Gastroesophageal sphincter (tissue), 4 donors: ENCODE data around the gene FOXRED2. TPM values are rescaled to one million over a fixed set of nuclear protein-coding genes. Genes with fewer than 3 reads are reported as not detected.

Experiments
- ATAC-seq: fragments of 150-250 bp; one replicate; pipeline ENCODE4 v1.9.1; 2016; ENCODE audit warnings: mild to moderate bottlenecking, moderate library complexity
- H3K27ac ChIP-seq, 4 donors: fragments of 200-600 bp; sonication (generic) in 3 of 4; 1 replicate in 3 of 4; 2 replicates in 1 of 4; pipeline ENCODE4 v1.5.1; 2016 to 2019
- H3K27me3 ChIP-seq: fragments of 200-600 bp; sonication (generic); one replicate; pipeline ENCODE4 v1.5.1; 2019
- H3K36me3 ChIP-seq, 2 donors: fragments of 200-600 bp; sonication (generic); one replicate each; pipeline ENCODE4 v1.5.1; 2019; ENCODE audit warnings: control low read depth in 1 of 2
- H3K4me1 ChIP-seq, 3 donors: fragments of 200-600 bp; sonication (generic); 1 replicate in 2 of 3; 2 replicates in 1 of 3; pipeline ENCODE4 v1.5.1; 2016 to 2019; ENCODE audit warnings: control low read depth in 2 of 3
- H3K4me3 ChIP-seq, 2 donors: fragments of 200-600 bp; sonication (generic); one replicate each; pipeline ENCODE4 v1.5.1; 2019; ENCODE audit warnings: mild to moderate bottlenecking in 1 of 2, moderate library complexity in 1 of 2
- H3K9me3 ChIP-seq, 3 donors: fragments of 200-600 bp; sonication (generic); one replicate each; pipeline ENCODE4 v1.5.1; 2017 to 2019; ENCODE audit warnings: control low read depth in 2 of 3
- EP300 ChIP-seq: sonication (generic); formaldehyde crosslinking; IDR thresholded peaks from one replicate; pipeline ENCODE4 v1.6.1; 2017; ENCODE audit warnings: antibody characterized with exemption, mild to moderate bottlenecking
- POLR2A ChIP-seq, 2 donors: fragments of 450-650 bp; IDR thresholded peaks; one replicate each; pipeline ENCODE4 v1.6.1; 2017; ENCODE audit warnings: antibody characterized with exemption in 2 of 2, mild to moderate bottlenecking in 2 of 2, moderate library complexity in 1 of 2
- POLR2AphosphoS5 ChIP-seq: sonication (generic); formaldehyde crosslinking; IDR thresholded peaks from one replicate; pipeline ENCODE4 v1.6.1; 2017; ENCODE audit warnings: antibody characterized with exemption
- WGBS, 2 donors: methylation state at CpG; one replicate each; pipeline ENCODE4 v1.1.5; 2018; ENCODE audit warnings: low coverage in 1 of 2; 5-methylcytosine and 5-hydroxymethylcytosine counted together
- total RNA-seq, 4 donors: library from RNA; depleted of rRNA; stranded (reverse); fragments of >200 nt; gene quantifications; one replicate each; pipeline ENCODE4 v1.1.0, GENCODE V29; 2016
- TF ChIP-seq, protein P1 (sequence below), 4 experiments: fragments of 200-600 bp in 2 of 4; fragments of 450-650 bp in 2 of 4; sonication (generic) in 1 of 4; IDR thresholded peaks; one replicate each; pipeline ENCODE4 v1.5.1; 2017 to 2019; ENCODE audit warnings: antibody characterized with exemption in 4 of 4, mild to moderate bottlenecking in 2 of 4, moderate library complexity in 2 of 4

The FOXRED2 gene
- total RNA-seq, result 1 to 10 TPM; 3.1 to 7.3 (median 4.6) TPM

DNA sequence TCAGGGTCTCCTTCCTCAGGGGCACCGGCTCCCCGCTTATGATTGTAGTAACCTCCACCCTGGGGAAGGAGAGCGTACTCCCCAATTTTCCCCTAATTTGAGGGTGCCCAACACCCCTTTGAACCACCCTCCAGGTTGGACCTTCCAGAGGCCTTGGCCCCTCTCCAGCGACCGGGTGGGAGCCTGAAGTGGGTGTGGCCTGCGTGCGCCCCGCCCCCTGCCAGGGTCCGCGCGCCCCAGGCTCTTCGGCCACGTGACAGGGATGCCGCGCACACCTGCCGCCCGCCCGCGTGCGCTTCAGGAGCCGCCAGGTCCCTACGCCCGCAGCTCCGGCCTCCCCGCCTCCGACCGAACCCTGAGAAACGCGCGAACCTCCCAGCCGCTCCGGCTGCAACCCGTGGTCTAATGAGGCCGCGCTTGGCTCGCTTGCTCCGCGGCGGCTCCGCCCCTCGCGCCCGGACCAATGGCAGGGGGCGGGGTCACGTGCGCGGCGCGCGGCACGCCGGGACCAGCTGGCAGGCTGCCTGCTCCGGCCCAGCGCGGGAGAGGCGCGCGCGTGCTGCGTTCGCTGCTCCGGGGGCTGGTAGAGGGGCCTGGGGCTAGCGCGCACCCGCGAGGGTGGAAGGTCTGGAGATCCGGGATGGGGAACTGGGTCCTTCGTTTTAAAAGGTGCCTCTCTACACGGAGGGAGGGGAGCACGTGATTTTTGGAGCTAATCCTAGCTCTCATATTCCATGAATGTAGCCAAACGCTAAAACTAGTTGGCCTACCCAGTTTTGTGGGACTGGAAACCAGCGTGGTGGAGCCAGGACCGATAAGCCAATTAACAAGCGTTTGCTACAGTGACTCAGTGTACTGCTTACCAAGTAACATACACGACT, at the start of gene FOXRED2:
Gene FOXRED2, minus strand, starts transcription at position 404 of the 881 bp plus-strand sequence. CDS start 618 bp downstream, outside the sequence.
- ATAC-seq, result peak; percentile 92
- TF ChIP-seq POLR2A (IDR thresholded peaks at IDR 0.05), result peak; percentile 71 to 86
- TF ChIP-seq, protein P1, sequence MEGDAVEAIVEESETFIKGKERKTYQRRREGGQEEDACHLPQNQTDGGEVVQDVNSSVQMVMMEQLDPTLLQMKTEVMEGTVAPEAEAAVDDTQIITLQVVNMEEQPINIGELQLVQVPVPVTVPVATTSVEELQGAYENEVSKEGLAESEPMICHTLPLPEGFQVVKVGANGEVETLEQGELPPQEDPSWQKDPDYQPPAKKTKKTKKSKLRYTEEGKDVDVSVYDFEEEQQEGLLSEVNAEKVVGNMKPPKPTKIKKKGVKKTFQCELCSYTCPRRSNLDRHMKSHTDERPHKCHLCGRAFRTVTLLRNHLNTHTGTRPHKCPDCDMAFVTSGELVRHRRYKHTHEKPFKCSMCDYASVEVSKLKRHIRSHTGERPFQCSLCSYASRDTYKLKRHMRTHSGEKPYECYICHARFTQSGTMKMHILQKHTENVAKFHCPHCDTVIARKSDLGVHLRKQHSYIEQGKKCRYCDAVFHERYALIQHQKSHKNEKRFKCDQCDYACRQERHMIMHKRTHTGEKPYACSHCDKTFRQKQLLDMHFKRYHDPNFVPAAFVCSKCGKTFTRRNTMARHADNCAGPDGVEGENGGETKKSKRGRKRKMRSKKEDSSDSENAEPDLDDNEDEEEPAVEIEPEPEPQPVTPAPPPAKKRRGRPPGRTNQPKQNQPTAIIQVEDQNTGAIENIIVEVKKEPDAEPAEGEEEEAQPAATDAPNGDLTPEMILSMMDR (IDR thresholded peaks at IDR 0.05), result no peak
- TF ChIP-seq EP300, result no peak
- TF ChIP-seq POLR2AphosphoS5, result peak; percentile 80
- H3K4me3 ChIP-seq, result peak within 1 kb of the TSS; percentile 24 to 67
- H3K27me3 ChIP-seq, result no peaks in the 10 kb centered on the region
- H3K4me1 ChIP-seq, result peaks cover 0 to 56% (median 4%) of the 10 kb centered on the region in 3 donors
- peak within 1 kb of the TSS in 3 of 4 donors; percentile 84 to 87 (median 85) for H3K27ac ChIP-seq
- no peaks in the 10 kb centered on the region for H3K9me3 ChIP-seq
- peaks cover 0 to 24% of the 10 kb centered on the region in 2 donors for H3K36me3 ChIP-seq
- WGBS, 2 donors, result 32 to 57% methylated on average over 5 to 9 of the region's 75 CpGs

DNA sequence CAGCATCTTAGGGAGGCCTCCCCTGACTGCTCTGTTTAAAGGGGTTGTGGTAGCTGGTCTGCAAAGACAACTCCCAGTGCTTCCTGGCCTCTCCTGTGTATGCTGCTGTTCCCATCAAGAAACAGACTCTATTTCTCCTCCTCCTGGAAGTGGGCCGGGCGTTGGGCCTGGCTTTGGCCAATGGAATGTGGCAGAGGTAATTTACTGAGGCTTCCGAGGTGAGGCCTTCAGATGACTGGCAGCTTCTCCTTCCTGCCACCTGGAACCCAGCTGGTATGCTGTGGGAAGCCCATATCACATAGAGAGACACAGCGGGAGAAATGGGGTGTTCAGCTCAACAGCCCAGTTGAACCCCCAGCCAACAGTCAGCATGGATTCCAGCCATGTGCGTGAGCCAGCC, 47.3 kb upstream of the FOXRED2 start:
- no peak for ATAC-seq

DNA sequence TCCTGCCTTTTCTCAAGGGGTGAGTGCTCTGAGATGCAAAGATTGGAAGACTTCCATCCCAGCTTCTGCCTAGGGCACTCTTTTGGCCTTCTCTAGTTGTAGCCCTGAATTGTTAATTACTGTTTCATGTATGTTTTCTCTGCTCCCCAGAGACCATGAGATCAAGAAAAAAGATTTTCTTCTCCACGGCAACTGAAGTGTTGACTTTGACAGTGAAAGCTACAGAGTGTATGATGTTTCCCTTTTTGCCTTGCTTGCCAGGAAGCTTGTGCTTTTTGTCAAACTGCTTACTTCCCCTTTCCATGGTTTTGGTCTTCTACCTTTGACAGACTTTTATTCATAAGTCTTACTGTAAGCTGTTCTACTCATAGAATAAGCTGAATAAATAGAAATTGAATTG, 45.4 kb upstream of the FOXRED2 start:
- no peak for ATAC-seq
- Histone ChIP-seq H3K27ac (no peak overlapping the region), H3K4me1 (no peaks in the 10 kb centered on the region), H3K36me3 (no peaks in the 10 kb centered on the region), H3K9me3 (no peaks in the 10 kb centered on the region), H3K27me3 (peaks cover 85% of the 10 kb centered on the region), H3K4me3 (no peak overlapping the region)
- 10 to 50% methylated on average over 1 of the region's 1 CpG for WGBS, 2 donors
- TF ChIP-seq POLR2A (IDR thresholded peaks at IDR 0.05), result no peak
- TF ChIP-seq, protein P1 (IDR thresholded peaks at IDR 0.05), result no peak
- no peak for TF ChIP-seq POLR2AphosphoS5
- no peak for TF ChIP-seq EP300

More for the DNA sequence above, 47.3 kb upstream of the FOXRED2 start:
- Histone ChIP-seq H3K27ac (no peak overlapping the region), H3K4me1 (no peaks in the 10 kb centered on the region), H3K36me3 (no peaks in the 10 kb centered on the region), H3K4me3 (no peak overlapping the region), H3K27me3 (peaks cover 72% of the 10 kb centered on the region), H3K9me3 (no peaks in the 10 kb centered on the region)
- TF ChIP-seq, protein P1 (IDR thresholded peaks at IDR 0.05), result no peak
- TF ChIP-seq POLR2A (IDR thresholded peaks at IDR 0.05) (no peak), EP300 (no peak), POLR2AphosphoS5 (no peak)
- 67% methylated on average over 1 of the region's 5 CpGs; no CpG with 5 or more reads in 1 of the 2 donors for WGBS, 2 donors

DNA sequence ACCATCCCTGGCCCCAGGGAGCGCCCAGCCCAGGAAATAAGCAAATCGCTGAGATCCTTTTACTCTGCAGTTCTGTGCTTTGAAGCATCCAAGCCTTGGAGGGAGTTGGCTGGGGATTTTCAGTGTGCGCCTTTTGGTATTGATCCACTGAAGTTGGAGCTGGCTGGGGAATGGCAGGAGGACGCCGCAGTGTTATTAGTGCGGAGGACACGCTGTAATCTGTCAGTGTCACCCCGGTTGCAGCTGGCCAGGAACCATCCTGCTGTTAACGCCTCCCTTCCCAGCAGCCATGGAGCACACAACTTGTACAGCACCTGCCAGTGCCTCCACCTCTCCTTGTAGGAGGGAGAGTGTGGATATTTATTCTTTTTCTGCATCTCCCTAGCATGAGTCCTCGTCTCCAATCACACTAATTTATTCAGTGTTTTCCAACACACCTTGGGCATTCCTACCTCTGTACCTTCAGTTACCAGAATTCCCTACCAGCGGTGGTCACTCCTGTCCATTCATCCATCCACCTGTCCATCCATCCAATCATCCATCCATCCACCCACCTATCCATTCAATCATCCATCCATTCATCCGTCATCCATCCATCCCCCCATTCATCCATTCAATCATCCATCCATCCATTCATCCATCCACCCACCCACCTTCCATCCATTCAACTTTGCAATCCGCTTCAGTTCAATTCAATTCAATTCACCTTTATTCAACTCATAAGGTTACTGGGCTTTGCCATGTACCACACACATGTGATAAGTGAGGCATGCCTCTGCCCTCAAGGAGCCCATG, 44.1 kb upstream of the FOXRED2 start:
- Histone ChIP-seq H3K36me3 (no peaks in the 10 kb centered on the region), H3K4me1 (no peaks in the 10 kb centered on the region), H3K27ac (no peak overlapping the region), H3K9me3 (no peaks in the 10 kb centered on the region), H3K4me3 (no peak overlapping the region), H3K27me3 (peaks cover 90% of the 10 kb centered on the region)
- no peak for ATAC-seq
- no peak for TF ChIP-seq POLR2AphosphoS5
- TF ChIP-seq, protein P1 (IDR thresholded peaks at IDR 0.05), result no peak
- TF ChIP-seq POLR2A (IDR thresholded peaks at IDR 0.05), result no peak
- no peak for TF ChIP-seq EP300
- 32 to 60% methylated on average over 5 to 11 of the region's 13 CpGs for WGBS, 2 donors
